Epithelial cell of proximal tubule (primary cell): ENCODE results near the gene MAP1LC3A. TPM values are rescaled to one million over a fixed set of nuclear protein-coding genes. Genes with fewer than 3 reads are reported as not detected.

Experiments
- DNase-seq: peaks from one replicate; pipeline ENCODE4 v3.0.0-alpha.2; 2011; ENCODE audit warnings: low read depth
- H3K4me3 ChIP-seq: 2 replicates; pipeline ENCODE4 v1.5.1; 2011; ENCODE audit warnings: low read depth, mild to moderate bottlenecking, low read length
- CTCF ChIP-seq: conservative IDR thresholded peaks from 2 replicates; pipeline ENCODE4 v1.5.1; 2012; ENCODE audit warnings: low read depth, mild to moderate bottlenecking, low read length
- total RNA-seq: library from RNA; depleted of rRNA; stranded (reverse); fragments of >200 nt; gene quantifications from 2 replicates; pipeline ENCODE4 v1.2.3, GENCODE V29; 2015

MAP1LC3A gene
- total RNA-seq, 1 donor from 2014 or later: 28.3 TPM

DNA sequence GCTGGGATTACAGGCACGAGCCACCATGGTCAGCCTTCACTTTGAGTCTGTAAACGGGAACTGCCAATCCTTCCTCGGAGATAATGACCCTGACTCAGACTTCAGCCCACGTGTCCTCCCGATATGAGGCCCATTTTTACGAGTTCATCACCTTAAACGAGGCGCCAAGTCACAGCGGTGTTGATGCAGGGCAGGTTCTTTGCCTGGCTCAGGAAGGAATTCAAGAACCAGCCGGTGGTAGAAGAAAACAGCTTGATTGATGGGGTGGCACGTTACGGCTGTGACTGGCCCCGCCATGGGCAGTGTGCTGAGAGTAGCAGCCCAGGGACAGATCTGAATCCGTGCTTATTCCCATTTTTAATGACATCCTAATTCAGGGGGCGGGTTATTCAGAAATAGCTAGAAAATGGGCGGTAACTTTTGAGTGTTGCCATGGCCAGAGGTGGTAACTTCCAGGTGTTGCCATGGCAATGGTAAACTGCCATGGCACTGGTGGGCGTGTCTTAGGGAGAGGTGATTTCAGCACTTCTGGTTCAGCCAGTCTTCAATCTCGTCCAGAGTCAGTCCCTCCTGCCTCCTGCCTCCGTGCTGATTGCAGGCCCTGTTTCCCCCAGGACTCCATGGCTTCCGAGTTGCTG lies 9.1 kb upstream of the MAP1LC3A start:
- DNase-seq: no peak
- no peak for TF ChIP-seq CTCF
- H3K4me3 ChIP-seq: no peak overlapping the region

- DNase-seq: no peak
- H3K4me3 ChIP-seq: no peak overlapping the region
- TF ChIP-seq CTCF: no peak
Measured at GRCh38 chr20:34549929-34550305, 8.6 kb upstream of the MAP1LC3A start.

GRCh38 chr20:34552569-34552968 lies 5.9 kb upstream of the MAP1LC3A start:
- H3K4me3 ChIP-seq: no peak overlapping the region
- TF ChIP-seq CTCF: no peak
- no peak for DNase-seq

- no peak overlapping the region for H3K4me3 ChIP-seq
- no peak for TF ChIP-seq CTCF
- DNase-seq: no peak
Measured at GRCh38 chr20:34553366-34553867, 5.1 kb upstream of the MAP1LC3A start.

DNA sequence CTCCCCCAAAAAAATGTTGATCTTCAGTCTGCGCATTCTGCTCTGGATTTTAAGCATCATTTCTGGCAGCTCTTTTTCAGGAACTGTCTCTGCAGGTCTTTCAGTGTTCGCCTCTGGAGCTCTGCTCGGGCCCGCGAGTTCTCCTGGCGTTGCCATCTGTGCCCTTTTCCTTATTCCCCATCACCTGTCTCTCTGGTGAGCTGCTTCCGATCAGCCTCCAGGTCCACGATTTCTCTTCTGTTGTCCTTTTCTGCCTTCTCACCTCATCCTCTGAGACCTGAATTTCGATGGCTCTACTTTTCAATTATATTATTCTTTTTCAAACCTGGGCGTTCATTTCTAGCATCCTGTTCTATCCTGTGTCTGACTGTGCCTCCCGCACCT lies 590 bp upstream of the MAP1LC3A start:
- no peak for TF ChIP-seq CTCF
- peak overlapping the region; percentile 86 for H3K4me3 ChIP-seq

GRCh38 chr20:34559311-34560140 lies 1.0 kb downstream of the MAP1LC3A start:
- DNase-seq: no peak
- H3K4me3 ChIP-seq: no peak overlapping the region
- no peak for TF ChIP-seq CTCF

More for the DNA sequence above, 590 bp upstream of the MAP1LC3A start:
- DNase-seq: no peak
